ENCODE results near the gene SP4.
"Not testable (repeated sequence)": the region's sequence is repeated elsewhere in the genome, so short reads cannot be mapped to it uniquely, and the experiment has no call there.

SP4 gene

GRCh38 chr7:21526007-21526406, 98.1 kb downstream of the SP4 start:
- no peak for DNase-seq (ENCODE audit: low read depth)

GRCh38 chr7:21526448-21526847, 98.6 kb downstream of the SP4 start:
- DNase-seq (ENCODE audit: low read depth): no peak

- not testable (repeated sequence) for DNase-seq (ENCODE audit: low read depth)
Measured at GRCh38 chr7:21532485-21532884, 104.6 kb downstream of the SP4 start.

- DNase-seq (ENCODE audit: low read depth): not testable (repeated sequence)
Measured at GRCh38 chr7:21533646-21534045, 105.8 kb downstream of the SP4 start.

GRCh38 chr7:21536445-21537118, 108.7 kb downstream of the SP4 start:
- DNase-seq (ENCODE audit: low read depth): not testable (repeated sequence)

- DNase-seq (ENCODE audit: low read depth): no peak
Measured at GRCh38 chr7:21538936-21539495, 111.1 kb downstream of the SP4 start.

- no peak for DNase-seq (ENCODE audit: low read depth)
Measured at GRCh38 chr7:21542891-21543527, 115.1 kb downstream of the SP4 start, which contains the start of gene DNAH11. DNAH11 (plus strand) TSS chr7:21543039; CDS start chr7:21543246, 207 bp downstream.

GRCh38 chr7:21543528-21544302, 115.8 kb downstream of the SP4 start:
- DNase-seq (ENCODE audit: low read depth): no peak

- no peak for DNase-seq (ENCODE audit: low read depth)
Measured at GRCh38 chr7:21544303-21544656, 116.4 kb downstream of the SP4 start.

GRCh38 chr7:21544715-21545114, 116.8 kb downstream of the SP4 start:
- DNase-seq (ENCODE audit: low read depth): no peak

GRCh38 chr7:21547501-21547900, 119.6 kb downstream of the SP4 start:
- DNase-seq (ENCODE audit: low read depth): no peak

GRCh38 chr7:21548491-21548890, 120.6 kb downstream of the SP4 start:
- no peak for DNase-seq (ENCODE audit: low read depth)

GRCh38 chr7:21550076-21550475, 122.2 kb downstream of the SP4 start:
- DNase-seq (ENCODE audit: low read depth): no peak

GRCh38 chr7:21550821-21551531, 123.1 kb downstream of the SP4 start:
- DNase-seq (ENCODE audit: low read depth): no peak

GRCh38 chr7:21562385-21562784, 134.5 kb downstream of the SP4 start:
- DNase-seq (ENCODE audit: low read depth): no peak

Data from HS-27A (cell line).